ENCODE measurements around the gene DLGAP1.

DLGAP1 gene

DNA sequence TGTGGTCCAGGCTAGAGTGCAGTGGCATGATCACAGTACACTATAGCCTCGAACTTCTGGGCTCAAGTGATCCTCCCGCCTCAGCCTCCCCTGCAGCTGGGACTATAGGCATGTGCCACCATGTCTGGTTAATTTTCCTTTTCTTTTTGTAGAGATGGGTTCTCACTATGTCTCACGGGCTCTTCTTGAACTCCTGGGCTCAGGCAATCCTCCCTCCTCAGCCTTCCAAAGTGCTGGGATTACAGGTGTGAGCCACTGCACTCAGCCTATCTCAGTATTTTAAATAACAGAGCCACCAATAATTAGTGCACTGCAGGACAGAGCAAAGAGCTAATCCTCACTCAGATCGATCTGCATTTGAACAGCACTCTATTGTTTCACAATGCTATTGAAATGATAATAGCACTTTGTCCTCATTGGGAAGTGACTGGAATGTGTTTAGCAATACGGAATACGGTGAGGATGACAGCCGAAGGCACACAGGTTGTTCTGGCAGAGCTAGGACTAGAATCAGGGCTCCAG is 335.9 kb downstream of the DLGAP1 start:
- no peak overlapping the region for H3K18ac ChIP-seq (ENCODE audit: low read length)
- no peaks in the 10 kb centered on the region for H3K9me3 ChIP-seq (replicated peaks in 1 of 2; ENCODE audit: control insufficient read depth in 2 of 2, insufficient read depth in 1 of 2, low read depth in 1 of 2, low read length in 2 of 2)
- H2BK120ac ChIP-seq (ENCODE audit: low read depth, low read length): no peak overlapping the region
- H3K23ac ChIP-seq (ENCODE audit: low read depth, low read length, poor library complexity): no peak overlapping the region
- no peaks in the 10 kb centered on the region for H3K36me3 ChIP-seq (replicated peaks in 1 of 2; ENCODE audit: control insufficient read depth in 2 of 2, insufficient read depth in 2 of 2, low read length in 2 of 2)
- no peak overlapping the region for H4K8ac ChIP-seq (ENCODE audit: low read depth, low read length)
- no peak overlapping the region for H2BK15ac ChIP-seq (ENCODE audit: low read length)
- H3K4me1 ChIP-seq (ENCODE audit: control insufficient read depth in 2 of 2, insufficient read depth in 1 of 2, low read depth in 1 of 2, low read length in 2 of 2): peaks cover 2 to 6% of the 10 kb centered on the region in 2 donors
- H2BK12ac ChIP-seq (ENCODE audit: low read length): no peak overlapping the region
- no peak overlapping the region for H4K91ac ChIP-seq (ENCODE audit: low read depth, low read length, poor library complexity)
- H3K27ac ChIP-seq (replicated peaks; ENCODE audit: low read length): peak overlapping the region; percentile 10
- H3K79me1 ChIP-seq (ENCODE audit: low read depth, low read length): no peaks in the 10 kb centered on the region
- no peak overlapping the region for H3K4ac ChIP-seq (ENCODE audit: low read length)
- H3K27me3 ChIP-seq (ENCODE audit: control insufficient read depth in 3 of 3, insufficient read depth in 3 of 3, low read depth in 1 of 3, low read length in 3 of 3): no peaks in the 10 kb centered on the region
- no peak overlapping the region for H3K9ac ChIP-seq (ENCODE audit: low read depth, low read length, poor library complexity)
- no peak overlapping the region for H3K14ac ChIP-seq (ENCODE audit: low read length)
- no peak overlapping the region for H3K4me2 ChIP-seq (ENCODE audit: insufficient read depth, low read length, poor library complexity, severe bottlenecking)
- no peak overlapping the region for H3K4me3 ChIP-seq (ENCODE audit: low read length in 2 of 2)
- no peak overlapping the region for H2BK5ac ChIP-seq (ENCODE audit: low read length)
- no CpG with 5 or more reads among the region's 7 CpGs for WGBS, 2 donors (ENCODE audit: extremely low coverage in 2 of 2, insufficient read length in 2 of 2, insufficient replicate concordance in 1 of 2)
- H2AK5ac ChIP-seq (ENCODE audit: low read depth, low read length): no peak overlapping the region
- peak; percentile 52 for DNase-seq (ENCODE audit: low spot score)
- H2AFZ ChIP-seq (ENCODE audit: low read length): no peak overlapping the region

DNA sequence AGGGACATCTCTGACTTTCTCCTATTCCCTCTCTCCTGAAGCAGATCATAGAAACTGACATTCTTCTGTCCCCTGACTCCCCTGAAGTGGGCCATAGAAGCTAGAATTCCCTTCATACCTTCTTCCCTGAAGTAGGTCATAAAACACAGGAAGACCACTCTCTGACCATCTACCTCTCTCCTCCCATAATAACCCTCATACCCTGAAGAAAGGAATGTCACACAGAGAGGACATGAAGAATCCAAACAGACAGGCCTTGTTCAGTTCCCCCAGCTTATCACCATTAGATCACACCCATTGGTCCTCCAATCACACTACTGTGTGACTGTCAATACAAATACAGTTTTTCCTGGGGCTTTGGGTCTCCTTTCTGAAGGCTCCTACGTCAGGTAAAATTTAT is 347.1 kb downstream of the DLGAP1 start:
- H3K27me3 ChIP-seq (ENCODE audit: control insufficient read depth in 3 of 3, insufficient read depth in 3 of 3, low read depth in 1 of 3, low read length in 3 of 3): no peaks in the 10 kb centered on the region
- DNase-seq (ENCODE audit: low spot score): no peak
- H3K4me3 ChIP-seq (ENCODE audit: low read length in 2 of 2): no peak overlapping the region
- H2BK120ac ChIP-seq (ENCODE audit: low read depth, low read length): no peak overlapping the region
- no peak overlapping the region for H3K14ac ChIP-seq (ENCODE audit: low read length)
- no CpG with 5 or more reads among the region's 1 CpG for WGBS, 2 donors (ENCODE audit: extremely low coverage in 2 of 2, insufficient read length in 2 of 2, insufficient replicate concordance in 1 of 2)
- H3K36me3 ChIP-seq (replicated peaks in 1 of 2; ENCODE audit: control insufficient read depth in 2 of 2, insufficient read depth in 2 of 2, low read length in 2 of 2): no peaks in the 10 kb centered on the region
- H3K4me1 ChIP-seq (ENCODE audit: control insufficient read depth in 2 of 2, insufficient read depth in 1 of 2, low read depth in 1 of 2, low read length in 2 of 2): peaks cover 0 to 8% of the 10 kb centered on the region in 2 donors
- no peak overlapping the region for H3K23ac ChIP-seq (ENCODE audit: low read depth, low read length, poor library complexity)
- no peak overlapping the region for H4K8ac ChIP-seq (ENCODE audit: low read depth, low read length)
- H2AK5ac ChIP-seq (ENCODE audit: low read depth, low read length): no peak overlapping the region
- no peak overlapping the region for H2BK15ac ChIP-seq (ENCODE audit: low read length)
- no peak overlapping the region for H3K4ac ChIP-seq (ENCODE audit: low read length)
- H3K9me3 ChIP-seq (replicated peaks in 1 of 2; ENCODE audit: control insufficient read depth in 2 of 2, insufficient read depth in 1 of 2, low read depth in 1 of 2, low read length in 2 of 2): no peaks in the 10 kb centered on the region
- no peak overlapping the region for H2BK5ac ChIP-seq (ENCODE audit: low read length)
- H3K9ac ChIP-seq (ENCODE audit: low read depth, low read length, poor library complexity): no peak overlapping the region
- peak overlapping the region; percentile 0 for H3K27ac ChIP-seq (replicated peaks; ENCODE audit: low read length)
- no peak overlapping the region for H2AFZ ChIP-seq (ENCODE audit: low read length)
- H4K91ac ChIP-seq (ENCODE audit: low read depth, low read length, poor library complexity): no peak overlapping the region
- no peak overlapping the region for H3K4me2 ChIP-seq (ENCODE audit: insufficient read depth, low read length, poor library complexity, severe bottlenecking)
- H3K79me1 ChIP-seq (ENCODE audit: low read depth, low read length): no peaks in the 10 kb centered on the region
- no peak overlapping the region for H3K18ac ChIP-seq (ENCODE audit: low read length)
- H2BK12ac ChIP-seq (ENCODE audit: low read length): no peak overlapping the region

DNA sequence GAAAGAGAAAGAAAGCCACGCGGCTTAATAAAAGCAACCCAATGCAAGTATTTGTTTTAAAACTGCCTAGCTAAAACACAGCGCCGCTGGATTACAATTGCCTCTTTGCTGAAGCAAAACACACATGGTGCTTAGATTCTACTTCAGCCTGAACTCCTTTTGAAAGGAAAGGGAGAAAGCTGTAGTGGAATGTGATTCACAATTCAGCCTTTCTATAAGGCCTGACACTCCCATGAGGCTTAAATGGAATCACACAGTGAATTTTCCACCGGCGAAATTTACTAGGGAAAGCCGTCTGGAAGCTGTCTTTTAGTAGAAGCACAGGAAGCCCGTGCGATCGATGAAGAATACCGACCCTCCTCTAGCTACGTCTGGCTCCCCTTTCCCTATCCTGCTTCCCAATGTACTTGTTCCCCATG is 348.0 kb downstream of the DLGAP1 start:
- Histone ChIP-seq H3K4me1 (ENCODE audit: control insufficient read depth in 2 of 2, insufficient read depth in 1 of 2, low read depth in 1 of 2, low read length in 2 of 2) (peaks cover 0 to 10% of the 10 kb centered on the region in 2 donors), H3K4ac (ENCODE audit: low read length) (no peak overlapping the region), H2BK12ac (ENCODE audit: low read length) (no peak overlapping the region), H2AK5ac (ENCODE audit: low read depth, low read length) (no peak overlapping the region), H2AFZ (ENCODE audit: low read length) (peak overlapping the region; percentile 82), H3K4me2 (ENCODE audit: insufficient read depth, low read length, poor library complexity, severe bottlenecking) (peak overlapping the region; percentile 21), H3K36me3 (replicated peaks in 1 of 2; ENCODE audit: control insufficient read depth in 2 of 2, insufficient read depth in 2 of 2, low read length in 2 of 2) (no peaks in the 10 kb centered on the region), H4K91ac (ENCODE audit: low read depth, low read length, poor library complexity) (no peak overlapping the region), H2BK5ac (ENCODE audit: low read length) (no peak overlapping the region), H3K14ac (ENCODE audit: low read length) (no peak overlapping the region), H3K9me3 (replicated peaks in 1 of 2; ENCODE audit: control insufficient read depth in 2 of 2, insufficient read depth in 1 of 2, low read depth in 1 of 2, low read length in 2 of 2) (no peaks in the 10 kb centered on the region), H3K4me3 (ENCODE audit: low read length in 2 of 2) (no peak overlapping the region), H2BK120ac (ENCODE audit: low read depth, low read length) (no peak overlapping the region), H3K23ac (ENCODE audit: low read depth, low read length, poor library complexity) (no peak overlapping the region), H2BK15ac (ENCODE audit: low read length) (no peak overlapping the region), H3K79me1 (ENCODE audit: low read depth, low read length) (no peaks in the 10 kb centered on the region), H3K27me3 (ENCODE audit: control insufficient read depth in 3 of 3, insufficient read depth in 3 of 3, low read depth in 1 of 3, low read length in 3 of 3) (no peaks in the 10 kb centered on the region), H4K8ac (ENCODE audit: low read depth, low read length) (no peak overlapping the region), H3K27ac (replicated peaks; ENCODE audit: low read length) (peak overlapping the region; percentile 84), H3K9ac (ENCODE audit: low read depth, low read length, poor library complexity) (no peak overlapping the region), H3K18ac (ENCODE audit: low read length) (no peak overlapping the region)
- WGBS, 2 donors (ENCODE audit: extremely low coverage in 2 of 2, insufficient read length in 2 of 2, insufficient replicate concordance in 1 of 2): no CpG with 5 or more reads among the region's 12 CpGs
- peak; percentile 80 for DNase-seq (ENCODE audit: low spot score)

DNA sequence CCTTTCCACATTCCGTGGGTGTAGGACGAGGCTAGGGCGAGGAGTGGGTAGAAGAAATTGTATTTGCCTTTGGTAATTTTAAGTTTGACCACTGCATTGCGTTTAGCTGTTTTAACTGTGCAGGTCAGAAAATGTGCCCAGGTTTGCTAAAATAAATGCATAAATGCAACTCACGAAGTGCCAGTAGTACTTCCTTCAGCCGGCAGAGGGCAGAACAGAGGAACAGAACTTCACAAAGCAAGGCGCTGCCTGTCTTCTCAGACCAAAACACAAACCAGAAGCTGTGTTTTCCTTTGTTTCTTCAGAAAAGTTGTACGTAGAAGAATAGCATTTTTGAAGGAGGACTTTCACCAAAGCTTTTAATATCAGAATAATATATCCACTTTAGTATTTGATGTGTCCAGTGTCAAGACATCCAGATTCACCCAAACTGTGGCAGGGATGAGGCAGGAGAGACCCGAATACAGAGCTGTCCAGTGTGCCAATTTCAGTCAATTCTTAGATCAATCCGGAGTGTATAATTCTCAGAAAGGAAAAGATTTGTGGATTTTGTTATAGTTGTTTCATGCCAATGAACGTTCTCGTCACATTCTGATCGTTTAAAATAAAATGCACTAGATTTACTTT is 348.6 kb downstream of the DLGAP1 start:
- no peak overlapping the region for H2BK5ac ChIP-seq (ENCODE audit: low read length)
- no peak overlapping the region for H2BK12ac ChIP-seq (ENCODE audit: low read length)
- WGBS, 2 donors (ENCODE audit: extremely low coverage in 2 of 2, insufficient read length in 2 of 2, insufficient replicate concordance in 1 of 2): no CpG with 5 or more reads among the region's 13 CpGs

More for the DNA sequence above, 348.6 kb downstream of the DLGAP1 start:
- no peak overlapping the region for H2BK120ac ChIP-seq (ENCODE audit: low read depth, low read length)
- H2BK15ac ChIP-seq (ENCODE audit: low read length): no peak overlapping the region
- H3K23ac ChIP-seq (ENCODE audit: low read depth, low read length, poor library complexity): no peak overlapping the region
- no peaks in the 10 kb centered on the region for H3K27me3 ChIP-seq (ENCODE audit: control insufficient read depth in 3 of 3, insufficient read depth in 3 of 3, low read depth in 1 of 3, low read length in 3 of 3)
- H3K4ac ChIP-seq (ENCODE audit: low read length): no peak overlapping the region
- no peak overlapping the region for H4K91ac ChIP-seq (ENCODE audit: low read depth, low read length, poor library complexity)
- H3K27ac ChIP-seq (replicated peaks; ENCODE audit: low read length): peak overlapping the region; percentile 84
- no peak overlapping the region for H2AK5ac ChIP-seq (ENCODE audit: low read depth, low read length)
- peak; percentile 84 for DNase-seq (ENCODE audit: low spot score)
- peak overlapping the region; percentile 21 for H3K4me2 ChIP-seq (ENCODE audit: insufficient read depth, low read length, poor library complexity, severe bottlenecking)
- no peaks in the 10 kb centered on the region for H3K36me3 ChIP-seq (replicated peaks in 1 of 2; ENCODE audit: control insufficient read depth in 2 of 2, insufficient read depth in 2 of 2, low read length in 2 of 2)
- H3K14ac ChIP-seq (ENCODE audit: low read length): no peak overlapping the region
- no peak overlapping the region for H4K8ac ChIP-seq (ENCODE audit: low read depth, low read length)
- no peak overlapping the region for H3K4me3 ChIP-seq (ENCODE audit: low read length in 2 of 2)
- H3K4me1 ChIP-seq (ENCODE audit: control insufficient read depth in 2 of 2, insufficient read depth in 1 of 2, low read depth in 1 of 2, low read length in 2 of 2): peaks cover 0 to 10% of the 10 kb centered on the region in 2 donors
- peak overlapping the region; percentile 82 for H2AFZ ChIP-seq (ENCODE audit: low read length)
- no peak overlapping the region for H3K9ac ChIP-seq (ENCODE audit: low read depth, low read length, poor library complexity)
- H3K18ac ChIP-seq (ENCODE audit: low read length): peak overlapping the region; percentile 32
- no peaks in the 10 kb centered on the region for H3K9me3 ChIP-seq (replicated peaks in 1 of 2; ENCODE audit: control insufficient read depth in 2 of 2, insufficient read depth in 1 of 2, low read depth in 1 of 2, low read length in 2 of 2)
- no peaks in the 10 kb centered on the region for H3K79me1 ChIP-seq (ENCODE audit: low read depth, low read length)

Data from neuronal stem cell (in vitro differentiated cells).